Muscle layer of colon (tissue), 2 donors: ENCODE measurements around the gene SLC24A3.
"Not testable (repeated sequence)": the region's sequence is repeated elsewhere in the genome, so short reads cannot be mapped to it uniquely, and the experiment has no call there.

Experiments
- H3K27ac ChIP-seq: one replicate; pipeline ENCODE4 v1.7.0; 2013; ENCODE audit warnings: low read depth, mild to moderate bottlenecking, low read length, moderate library complexity
- H3K27me3 ChIP-seq, 2 donors: one replicate each; pipeline ENCODE4 v1.7.0; 2013; ENCODE audit warnings: low read length in 2 of 2, mild to moderate bottlenecking in 2 of 2; ENCODE audit not compliant: insufficient read depth in 2 of 2, control insufficient read depth in 1 of 2
- H3K36me3 ChIP-seq: one replicate; pipeline ENCODE4 v1.7.0; 2013; ENCODE audit warnings: mild to moderate bottlenecking, low read length; ENCODE audit not compliant: insufficient read depth
- H3K4me1 ChIP-seq: one replicate; pipeline ENCODE4 v1.7.0; 2013; ENCODE audit warnings: mild to moderate bottlenecking, low read length; ENCODE audit not compliant: insufficient read depth
- H3K4me3 ChIP-seq, 2 donors: one replicate each; pipeline ENCODE4 v1.7.0; 2013; ENCODE audit warnings: low read length in 2 of 2, low read depth in 1 of 2, mild to moderate bottlenecking in 1 of 2, moderate library complexity in 1 of 2
- H3K9ac ChIP-seq: one replicate; pipeline ENCODE4 v1.7.0; 2013; ENCODE audit warnings: low read length
- H3K9me3 ChIP-seq: one replicate; pipeline ENCODE4 v1.7.0; 2013; ENCODE audit warnings: mild to moderate bottlenecking, low read length
- donor health status: abdominal sarcoma.
- donor health status: Adenocarcinoma of cecum.

Gene SLC24A3

GRCh38 chr20:19750907-19751636 lies 538.6 kb downstream of the SLC24A3 start:
- Histone ChIP-seq H3K9ac (no peak overlapping the region), H3K27me3 (no peaks in the 10 kb centered on the region), H3K27ac (no peak overlapping the region), H3K4me1 (peaks cover 7% of the 10 kb centered on the region), H3K36me3 (no peaks in the 10 kb centered on the region), H3K4me3 (no peak overlapping the region), H3K9me3 (no peaks in the 10 kb centered on the region)

- not testable (repeated sequence) for H3K9me3 ChIP-seq, H3K27ac ChIP-seq, H3K27me3 ChIP-seq, H3K36me3 ChIP-seq, H3K4me3 ChIP-seq, H3K9ac ChIP-seq
- peaks cover 18% of the 10 kb centered on the region for H3K4me1 ChIP-seq
Measured at GRCh38 chr20:19754201-19754600, 541.8 kb downstream of the SLC24A3 start.

GRCh38 chr20:19756761-19757486 lies 544.5 kb downstream of the SLC24A3 start:
- Histone ChIP-seq H3K4me1 (peaks cover 16% of the 10 kb centered on the region), H3K4me3 (peak overlapping the region; percentile 45 to 84), H3K9me3 (no peaks in the 10 kb centered on the region), H3K36me3 (no peaks in the 10 kb centered on the region), H3K27me3 (no peaks in the 10 kb centered on the region), H3K9ac (peak overlapping the region; percentile 89), H3K27ac (peak overlapping the region; percentile 80)

- Histone ChIP-seq H3K4me3 (peak overlapping the region; percentile 45 to 84), H3K27me3 (no peaks in the 10 kb centered on the region), H3K4me1 (peaks cover 16% of the 10 kb centered on the region), H3K27ac (peak overlapping the region; percentile 80), H3K36me3 (no peaks in the 10 kb centered on the region), H3K9me3 (no peaks in the 10 kb centered on the region), H3K9ac (peak overlapping the region; percentile 89)
Measured at GRCh38 chr20:19757487-19758132, 545.2 kb downstream of the SLC24A3 start.

GRCh38 chr20:19758133-19758500 lies 545.7 kb downstream of the SLC24A3 start, which contains the start of gene RIN2:
Gene RIN2 (plus strand): TSS chr20:19758258. CDS start chr20:19889602, 131,344 bp downstream.
- H3K4me3 ChIP-seq = peak within 1 kb of the TSS; percentile 45 to 84
- no peaks in the 10 kb centered on the region for H3K36me3 ChIP-seq
- H3K27ac ChIP-seq = peak within 1 kb of the TSS; percentile 80
- H3K9me3 ChIP-seq = no peaks in the 10 kb centered on the region
- H3K27me3 ChIP-seq = no peaks in the 10 kb centered on the region
- peaks cover 16% of the 10 kb centered on the region for H3K4me1 ChIP-seq
- H3K9ac ChIP-seq = peak within 1 kb of the TSS; percentile 89

- Histone ChIP-seq H3K36me3 (no peaks in the 10 kb centered on the region), H3K4me3 (peak overlapping the region; percentile 45 to 84), H3K4me1 (peaks cover 16% of the 10 kb centered on the region), H3K27me3 (no peaks in the 10 kb centered on the region), H3K9me3 (no peaks in the 10 kb centered on the region), H3K9ac (peak overlapping the region; percentile 89), H3K27ac (peak overlapping the region; percentile 80)
Measured at GRCh38 chr20:19758501-19759331, 546.3 kb downstream of the SLC24A3 start.

GRCh38 chr20:19760371-19760721 lies 547.9 kb downstream of the SLC24A3 start:
- Histone ChIP-seq H3K4me1 (peaks cover 16% of the 10 kb centered on the region), H3K9me3 (no peaks in the 10 kb centered on the region), H3K27me3 (no peaks in the 10 kb centered on the region), H3K27ac (no peak overlapping the region), H3K36me3 (no peaks in the 10 kb centered on the region), H3K4me3 (no peak overlapping the region), H3K9ac (no peak overlapping the region)

- Histone ChIP-seq H3K36me3 (no peaks in the 10 kb centered on the region), H3K27ac (no peak overlapping the region), H3K4me3 (no peak overlapping the region), H3K9me3 (no peaks in the 10 kb centered on the region), H3K9ac (no peak overlapping the region), H3K27me3 (no peaks in the 10 kb centered on the region), H3K4me1 (peaks cover 16% of the 10 kb centered on the region)
Measured at GRCh38 chr20:19761326-19761725, 548.9 kb downstream of the SLC24A3 start.

- Histone ChIP-seq H3K4me3 (no peak overlapping the region), H3K4me1 (peaks cover 11% of the 10 kb centered on the region), H3K9ac (no peak overlapping the region), H3K9me3 (no peaks in the 10 kb centered on the region), H3K27ac (no peak overlapping the region), H3K36me3 (no peaks in the 10 kb centered on the region), H3K27me3 (no peaks in the 10 kb centered on the region)
Measured at GRCh38 chr20:19761841-19762240, 549.4 kb downstream of the SLC24A3 start.

GRCh38 chr20:19764207-19764606 lies 551.8 kb downstream of the SLC24A3 start:
- no peak overlapping the region for H3K4me3 ChIP-seq

GRCh38 chr20:19765266-19765665 lies 552.8 kb downstream of the SLC24A3 start:
- no peak overlapping the region for H3K27ac ChIP-seq
- no peaks in the 10 kb centered on the region for H3K36me3 ChIP-seq
- H3K9ac ChIP-seq = no peak overlapping the region
- no peaks in the 10 kb centered on the region for H3K27me3 ChIP-seq
- H3K4me1 ChIP-seq = peaks cover under 1% of the 10 kb centered on the region
- H3K4me3 ChIP-seq = no peak overlapping the region
- no peaks in the 10 kb centered on the region for H3K9me3 ChIP-seq

More at GRCh38 chr20:19764207-19764606, 551.8 kb downstream of the SLC24A3 start:
- H3K36me3 ChIP-seq = no peaks in the 10 kb centered on the region
- H3K27me3 ChIP-seq = no peaks in the 10 kb centered on the region
- peaks cover 5% of the 10 kb centered on the region for H3K4me1 ChIP-seq
- no peak overlapping the region for H3K27ac ChIP-seq
- H3K9ac ChIP-seq = no peak overlapping the region
- H3K9me3 ChIP-seq = no peaks in the 10 kb centered on the region
